Measurements from ENCODE around the gene OSBPL6.

The OSBPL6 gene

DNA sequence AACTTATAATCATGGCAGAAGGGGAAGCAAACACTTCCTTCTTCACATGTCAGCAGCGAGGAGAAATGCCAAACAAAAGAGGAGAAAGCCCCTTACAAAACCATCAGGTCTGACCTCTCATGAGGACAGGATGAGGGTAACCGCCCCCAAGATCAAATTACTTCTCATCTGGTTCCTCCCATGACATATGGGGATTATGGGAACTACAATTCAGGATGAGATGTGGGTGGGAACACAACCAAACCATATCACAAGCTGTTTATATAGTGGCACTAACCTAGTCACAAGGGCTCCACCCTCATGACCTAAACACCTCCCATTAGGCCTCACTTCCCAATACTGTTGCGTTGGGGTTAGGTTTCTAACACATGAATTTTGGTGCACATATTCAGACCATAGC is 110.0 kb downstream of the OSBPL6 start:
- H3K27ac Mint-ChIP-seq, result peak overlapping the region; percentile 2

DNA sequence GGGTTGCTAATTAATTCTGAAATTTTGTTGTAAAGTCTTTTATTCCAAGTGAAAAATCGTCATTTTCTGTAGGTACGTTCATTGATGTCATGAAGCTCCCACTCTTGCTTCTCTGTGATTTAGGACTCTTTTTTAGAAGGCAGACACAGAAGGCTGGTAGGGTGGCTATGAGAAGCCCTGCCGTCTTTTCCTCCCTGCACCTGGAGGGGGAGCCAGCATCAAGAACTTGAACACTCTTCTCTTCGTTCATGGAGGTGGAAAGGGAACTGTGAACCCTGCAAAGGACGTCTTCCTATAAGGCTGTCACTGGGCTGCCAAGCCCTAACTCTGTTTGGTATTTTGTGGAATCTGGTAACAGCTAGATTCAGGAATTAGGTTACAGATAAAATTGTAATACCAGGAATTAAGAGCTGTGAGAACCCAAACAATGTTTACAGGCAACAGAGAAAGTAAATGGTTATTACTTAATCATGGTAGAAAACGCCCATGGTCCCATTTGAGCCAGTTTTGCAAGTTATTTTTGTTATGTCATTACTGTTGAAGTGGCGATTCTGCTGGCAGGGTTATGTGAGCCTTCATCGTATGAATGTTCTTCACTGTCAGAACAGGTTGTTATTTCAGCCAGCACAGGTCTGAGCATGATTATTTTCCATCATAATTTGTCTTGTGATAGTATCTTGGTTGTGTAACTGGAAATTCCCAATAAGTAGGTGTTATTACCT is 112.2 kb downstream of the OSBPL6 start:
- Mint-ChIP-seq H3K27ac (no peak overlapping the region), H3K4me3 (no peak overlapping the region), H3K27me3 (ENCODE audit: low read depth, poor library complexity) (no peaks in the 10 kb centered on the region), H3K36me3 (ENCODE audit: low read depth) (peaks cover 15% of the 10 kb centered on the region), H3K4me1 (peaks cover 62% of the 10 kb centered on the region), H3K9me3 (no peaks in the 10 kb centered on the region)
- DNase-seq, result peak; percentile 60
- TF ChIP-seq, protein P1, sequence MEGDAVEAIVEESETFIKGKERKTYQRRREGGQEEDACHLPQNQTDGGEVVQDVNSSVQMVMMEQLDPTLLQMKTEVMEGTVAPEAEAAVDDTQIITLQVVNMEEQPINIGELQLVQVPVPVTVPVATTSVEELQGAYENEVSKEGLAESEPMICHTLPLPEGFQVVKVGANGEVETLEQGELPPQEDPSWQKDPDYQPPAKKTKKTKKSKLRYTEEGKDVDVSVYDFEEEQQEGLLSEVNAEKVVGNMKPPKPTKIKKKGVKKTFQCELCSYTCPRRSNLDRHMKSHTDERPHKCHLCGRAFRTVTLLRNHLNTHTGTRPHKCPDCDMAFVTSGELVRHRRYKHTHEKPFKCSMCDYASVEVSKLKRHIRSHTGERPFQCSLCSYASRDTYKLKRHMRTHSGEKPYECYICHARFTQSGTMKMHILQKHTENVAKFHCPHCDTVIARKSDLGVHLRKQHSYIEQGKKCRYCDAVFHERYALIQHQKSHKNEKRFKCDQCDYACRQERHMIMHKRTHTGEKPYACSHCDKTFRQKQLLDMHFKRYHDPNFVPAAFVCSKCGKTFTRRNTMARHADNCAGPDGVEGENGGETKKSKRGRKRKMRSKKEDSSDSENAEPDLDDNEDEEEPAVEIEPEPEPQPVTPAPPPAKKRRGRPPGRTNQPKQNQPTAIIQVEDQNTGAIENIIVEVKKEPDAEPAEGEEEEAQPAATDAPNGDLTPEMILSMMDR (IDR thresholded peaks at IDR 0.05), result peak; percentile 64

More for the DNA sequence above, 110.0 kb downstream of the OSBPL6 start:
- TF ChIP-seq, protein P1 (IDR thresholded peaks at IDR 0.05), result no peak
- Mint-ChIP-seq H3K4me3 (no peak overlapping the region), H3K9me3 (no peaks in the 10 kb centered on the region), H3K4me1 (peaks cover 70% of the 10 kb centered on the region), H3K27me3 (ENCODE audit: low read depth, poor library complexity) (no peaks in the 10 kb centered on the region), H3K36me3 (ENCODE audit: low read depth) (peaks cover 4% of the 10 kb centered on the region)
- DNase-seq, result no peak

DNA sequence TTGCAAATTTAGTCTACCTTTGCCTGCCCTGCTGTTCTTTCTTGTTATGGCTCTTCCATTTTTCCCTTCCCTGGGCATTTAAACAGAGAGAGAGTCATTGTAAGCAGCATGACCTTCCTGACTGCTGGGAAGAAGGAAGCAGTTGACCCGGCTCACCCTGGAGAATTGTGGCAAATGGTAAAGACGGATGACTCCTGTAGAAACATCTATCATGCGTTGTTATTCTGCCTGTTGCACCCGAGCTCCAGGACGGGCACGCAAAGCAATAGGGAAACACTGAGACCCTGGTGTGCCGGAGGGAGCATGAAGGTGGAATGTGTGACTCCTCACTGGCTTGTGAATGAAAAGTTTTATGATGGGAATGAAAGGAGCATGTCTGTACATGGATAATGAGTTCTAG is 113.3 kb downstream of the OSBPL6 start:
- Mint-ChIP-seq H3K36me3 (ENCODE audit: low read depth) (peaks cover 17% of the 10 kb centered on the region), H3K4me3 (peak overlapping the region; percentile 5)

DNA sequence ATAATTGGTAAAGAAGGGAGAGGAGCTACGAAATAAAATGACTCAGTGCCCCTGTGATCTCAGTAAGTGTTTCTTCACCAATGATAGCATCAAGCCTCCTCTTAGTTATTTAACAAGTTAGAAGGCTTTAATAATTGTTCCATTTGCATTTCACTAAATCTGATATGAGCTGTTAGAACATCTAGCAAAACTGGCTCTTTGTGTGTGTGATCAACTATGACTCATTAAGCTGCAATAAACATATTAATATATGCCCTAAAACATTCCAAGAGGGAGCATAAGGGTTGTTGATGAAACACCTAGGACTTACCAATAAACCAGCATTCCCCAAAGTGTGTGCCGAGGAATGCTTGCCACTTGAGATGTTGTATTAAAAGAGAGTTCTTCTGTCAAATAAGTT is 115.2 kb downstream of the OSBPL6 start:
- H3K36me3 Mint-ChIP-seq (ENCODE audit: low read depth), result peaks cover 12% of the 10 kb centered on the region
- H3K27ac Mint-ChIP-seq, result no peak overlapping the region
- TF ChIP-seq, protein P1 (IDR thresholded peaks at IDR 0.05), result no peak
- H3K9me3 Mint-ChIP-seq, result no peaks in the 10 kb centered on the region
- H3K4me1 Mint-ChIP-seq, result peaks cover 39% of the 10 kb centered on the region
- no peak for DNase-seq
- H3K27me3 Mint-ChIP-seq (ENCODE audit: low read depth, poor library complexity), result no peaks in the 10 kb centered on the region
- no peak overlapping the region for H3K4me3 Mint-ChIP-seq

More for the DNA sequence above, 113.3 kb downstream of the OSBPL6 start:
- H3K4me1 Mint-ChIP-seq, result peaks cover 56% of the 10 kb centered on the region
- H3K27me3 Mint-ChIP-seq (ENCODE audit: low read depth, poor library complexity), result no peaks in the 10 kb centered on the region
- DNase-seq, result no peak
- peak overlapping the region; percentile 4 for H3K27ac Mint-ChIP-seq
- no peaks in the 10 kb centered on the region for H3K9me3 Mint-ChIP-seq
- TF ChIP-seq, protein P1 (IDR thresholded peaks at IDR 0.05), result no peak

DNA sequence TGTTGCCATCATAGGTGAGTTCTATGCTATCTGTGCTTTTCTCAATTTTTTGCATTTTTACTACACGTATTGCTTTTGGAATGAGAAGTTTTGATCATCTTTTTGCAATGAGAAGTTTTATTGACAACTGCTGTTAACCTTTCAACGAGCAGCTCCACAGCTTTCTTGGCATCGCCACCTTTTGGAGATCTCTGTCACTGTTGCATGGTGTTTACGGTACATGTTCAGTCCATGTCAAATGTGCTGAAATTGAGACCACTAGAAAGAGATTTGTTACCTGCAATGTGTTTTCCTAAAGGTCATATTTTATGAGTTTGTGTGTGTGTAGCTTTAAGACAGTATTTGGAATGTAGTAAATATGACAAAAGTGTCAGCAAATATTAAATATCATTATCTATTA is 120.8 kb downstream of the OSBPL6 start:
- Mint-ChIP-seq H3K27me3 (ENCODE audit: low read depth, poor library complexity) (no peaks in the 10 kb centered on the region), H3K4me1 (peaks cover 18% of the 10 kb centered on the region)
- TF ChIP-seq, protein P1 (IDR thresholded peaks at IDR 0.05), result no peak

DNA sequence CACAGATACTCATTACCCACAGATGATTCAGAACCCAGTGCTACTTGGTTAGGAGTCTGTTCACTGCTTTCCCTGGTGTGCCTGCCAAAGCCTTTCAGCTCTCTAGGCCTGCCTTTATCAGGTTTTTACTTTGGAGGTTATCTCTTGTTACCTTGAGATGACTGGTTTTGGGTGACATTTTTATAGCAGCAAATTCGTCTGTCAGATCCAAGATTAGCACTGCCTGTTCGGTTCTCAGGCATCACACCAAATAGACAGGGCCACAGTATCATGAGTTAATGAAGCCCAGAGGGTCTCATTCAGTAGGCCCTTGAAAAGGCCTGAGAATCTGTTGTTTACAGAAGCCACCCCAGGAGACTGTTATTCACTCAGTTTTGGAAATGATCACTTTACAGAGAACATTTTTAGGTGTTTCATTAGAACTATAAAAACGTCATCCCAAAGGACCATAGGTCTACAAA is 121.2 kb downstream of the OSBPL6 start:
- no peaks in the 10 kb centered on the region for H3K27me3 Mint-ChIP-seq (ENCODE audit: low read depth, poor library complexity)
- H3K27ac Mint-ChIP-seq, result peak overlapping the region; percentile 66
- H3K9me3 Mint-ChIP-seq, result no peaks in the 10 kb centered on the region
- no peak overlapping the region for H3K4me3 Mint-ChIP-seq
- no peak for DNase-seq
- TF ChIP-seq, protein P1 (IDR thresholded peaks at IDR 0.05), result no peak
- H3K4me1 Mint-ChIP-seq, result peaks cover 18% of the 10 kb centered on the region
- H3K36me3 Mint-ChIP-seq (ENCODE audit: low read depth), result peaks cover 12% of the 10 kb centered on the region

More for the DNA sequence above, 120.8 kb downstream of the OSBPL6 start:
- Mint-ChIP-seq H3K36me3 (ENCODE audit: low read depth) (peaks cover 12% of the 10 kb centered on the region), H3K4me3 (no peak overlapping the region), H3K27ac (peak overlapping the region; percentile 11), H3K9me3 (no peaks in the 10 kb centered on the region)
- no peak for DNase-seq
